RWPE2 (cell line): ENCODE results near the gene CNTN1.

ENCODE experiments used
- ATAC-seq: fragments of 200-7000 bp; cut with Tn5 transposase; 3 replicates; pipeline ENCODE4 v1.9.1; 2021; ENCODE audit warnings: low read depth
- DNase-seq: peaks from one replicate; pipeline ENCODE4 v3.0.0-alpha.2; 2020; ENCODE audit warnings: low spot score
- H3K27ac ChIP-seq: fragments of 450-650 bp; 2 replicates; pipeline ENCODE4 v1.5.1; 2017; ENCODE audit warnings: mild to moderate bottlenecking; ENCODE audit not compliant: poor library complexity, severe bottlenecking
- H3K27me3 ChIP-seq: fragments of 250-450 bp; sonication (Bioruptor Pico); 2 replicates; pipeline ENCODE4 v1.5.1; 2021; ENCODE audit warnings: mild to moderate bottlenecking, moderate library complexity; ENCODE audit not compliant: insufficient read depth, poor library complexity, severe bottlenecking
- H3K36me3 ChIP-seq: fragments of 250-450 bp; sonication (Bioruptor Pico); 2 replicates; pipeline ENCODE4 v1.5.1; 2020; ENCODE audit warnings: low read depth, mild to moderate bottlenecking, moderate library complexity
- H3K4me1 ChIP-seq: fragments of 250-450 bp; sonication (Bioruptor Pico); 2 replicates; pipeline ENCODE4 v1.5.1; 2021; ENCODE audit warnings: mild to moderate bottlenecking, moderate library complexity; ENCODE audit not compliant: insufficient read depth, poor library complexity, severe bottlenecking
- H3K4me3 ChIP-seq: fragments of 250-450 bp; sonication (Bioruptor Pico); 2 replicates; pipeline ENCODE4 v1.5.1; 2021; ENCODE audit warnings: mild to moderate bottlenecking, moderate library complexity; ENCODE audit not compliant: severe bottlenecking
- H3K9me3 ChIP-seq: fragments of 250-450 bp; sonication (Bioruptor Pico); 2 replicates; pipeline ENCODE4 v1.5.1; 2021; ENCODE audit warnings: mild to moderate bottlenecking, moderate library complexity; ENCODE audit not compliant: severe bottlenecking
- CTCF ChIP-seq: fragments of 450-650 bp; IDR thresholded peaks from one replicate; pipeline ENCODE4 v1.5.1; 2017; ENCODE audit warnings: mild to moderate bottlenecking, moderate library complexity; ENCODE audit not compliant: poor library complexity, severe bottlenecking

CNTN1 gene

DNA sequence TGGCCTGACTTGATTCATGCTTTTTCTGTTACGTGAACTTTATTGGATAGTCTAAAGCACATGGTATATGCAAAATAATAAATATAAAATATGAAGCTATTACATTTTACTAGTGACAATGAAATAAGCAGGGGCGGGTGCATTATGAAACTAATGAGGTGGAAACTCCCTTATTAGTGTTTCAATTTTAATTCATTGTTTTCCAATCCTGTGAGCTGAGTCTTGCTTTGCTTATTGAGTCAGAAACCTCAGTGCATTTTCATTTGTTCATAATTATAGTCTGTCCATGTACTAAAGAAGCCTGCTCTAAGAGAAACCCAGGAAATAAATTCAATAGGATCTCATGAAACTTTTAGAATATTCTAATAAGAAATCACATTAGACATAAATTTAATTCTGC is 78.5 kb downstream of the CNTN1 start:
- ATAC-seq (no peak), DNase-seq (no peak)
- peaks cover 3% of the 10 kb centered on the region for H3K4me1 ChIP-seq
- no peaks in the 10 kb centered on the region for H3K9me3 ChIP-seq
- TF ChIP-seq CTCF, result no peak
- H3K4me3 ChIP-seq, result no peak overlapping the region
- no peaks in the 10 kb centered on the region for H3K27me3 ChIP-seq
- no peak overlapping the region for H3K27ac ChIP-seq
- H3K36me3 ChIP-seq, result no peaks in the 10 kb centered on the region

DNA sequence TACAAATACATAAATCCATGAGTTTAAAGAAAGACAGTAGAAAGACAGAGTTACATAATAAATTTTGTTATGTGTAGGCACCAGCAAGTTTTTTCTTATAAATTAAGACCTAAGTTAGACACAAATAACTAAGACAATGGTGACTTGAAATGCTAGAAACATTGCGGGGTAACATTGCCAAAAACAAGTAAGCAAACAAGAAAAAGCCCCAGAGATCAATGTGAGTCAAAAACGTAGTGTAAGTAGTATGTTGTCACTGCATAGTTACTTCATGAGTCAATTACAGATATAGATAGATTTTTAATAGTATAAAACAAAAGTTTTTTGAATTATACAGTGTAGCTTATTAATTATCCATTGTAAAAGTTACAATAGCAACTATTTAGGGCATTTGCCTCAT is 83.4 kb downstream of the CNTN1 start:
- Histone ChIP-seq H3K4me1 (no peaks in the 10 kb centered on the region), H3K27me3 (no peaks in the 10 kb centered on the region), H3K36me3 (no peaks in the 10 kb centered on the region), H3K4me3 (no peak overlapping the region), H3K9me3 (no peaks in the 10 kb centered on the region), H3K27ac (no peak overlapping the region)
- TF ChIP-seq CTCF, result no peak
- no peak for DNase-seq
- ATAC-seq, result no peak; the same call in 2 of the 3 replicates

GRCh38 chr12:40784102-40784501 is 91.9 kb downstream of the CNTN1 start:
- no peaks in the 10 kb centered on the region for H3K36me3 ChIP-seq
- no peaks in the 10 kb centered on the region for H3K4me1 ChIP-seq
- no peak overlapping the region for H3K4me3 ChIP-seq
- ATAC-seq (no peak), DNase-seq (no peak)
- no peak overlapping the region for H3K27ac ChIP-seq
- H3K9me3 ChIP-seq, result no peaks in the 10 kb centered on the region
- no peak for TF ChIP-seq CTCF
- H3K27me3 ChIP-seq, result no peaks in the 10 kb centered on the region

DNA sequence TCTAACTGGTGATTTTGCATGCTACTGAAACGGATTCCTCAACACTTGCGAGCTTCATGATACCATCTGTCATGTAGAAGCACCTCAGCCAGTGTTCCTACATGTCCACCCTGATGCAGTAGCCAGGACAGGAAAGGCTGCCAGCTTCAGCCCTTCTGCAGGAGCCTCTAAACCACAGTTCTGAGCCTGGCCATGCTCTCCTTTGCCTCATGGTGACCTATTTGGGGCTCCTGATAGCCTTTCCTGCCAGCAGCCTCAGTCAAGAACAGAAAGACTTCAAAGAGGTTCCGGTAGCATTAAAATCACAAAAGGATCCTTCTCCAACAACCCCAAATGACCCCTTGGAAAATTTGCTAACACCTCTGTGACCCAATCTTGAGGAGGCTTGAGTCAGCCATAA is 96.0 kb downstream of the CNTN1 start:
- no peak for DNase-seq
- H3K4me3 ChIP-seq, result no peak overlapping the region
- H3K27ac ChIP-seq, result no peak overlapping the region
- no peak for ATAC-seq
- no peak for TF ChIP-seq CTCF
- no peaks in the 10 kb centered on the region for H3K9me3 ChIP-seq
- no peaks in the 10 kb centered on the region for H3K36me3 ChIP-seq
- no peaks in the 10 kb centered on the region for H3K4me1 ChIP-seq
- peaks cover 3% of the 10 kb centered on the region for H3K27me3 ChIP-seq

GRCh38 chr12:40792792-40793386 is 100.7 kb downstream of the CNTN1 start:
- Histone ChIP-seq H3K36me3 (no peaks in the 10 kb centered on the region), H3K4me3 (no peak overlapping the region), H3K27ac (no peak overlapping the region), H3K27me3 (peaks cover 3% of the 10 kb centered on the region), H3K9me3 (no peaks in the 10 kb centered on the region), H3K4me1 (no peaks in the 10 kb centered on the region)
- DNase-seq (no peak), ATAC-seq (no peak)
- no peak for TF ChIP-seq CTCF
